GM19438 (cell line): ENCODE measurements around the gene DDX10.
"Not testable (repeated sequence)": the region's sequence is repeated elsewhere in the genome, so short reads cannot be mapped to it uniquely, and the experiment has no call there.

Source experiments
- ATAC-seq: cut with Tn5 transposase; IDR thresholded peaks from one replicate; pipeline ENCODE4 v1.9.1; 2021; ENCODE audit warnings: low read depth; ENCODE audit not compliant: unreplicated experiment

The DDX10 gene

GRCh38 chr11:108766596-108767173 is 101.8 kb downstream of the DDX10 start:
- ATAC-seq, result no peak

GRCh38 chr11:108768370-108768769 is 103.5 kb downstream of the DDX10 start:
- no peak for ATAC-seq

GRCh38 chr11:108768964-108769363 is 104.1 kb downstream of the DDX10 start:
- ATAC-seq, result no peak

GRCh38 chr11:108774037-108774730 is 109.3 kb downstream of the DDX10 start:
- no peak for ATAC-seq

GRCh38 chr11:108775324-108775723 is 110.5 kb downstream of the DDX10 start:
- ATAC-seq, result no peak

- ATAC-seq, result not testable (repeated sequence)
Observed at GRCh38 chr11:108779147-108779546, 114.3 kb downstream of the DDX10 start.

- no peak for ATAC-seq
Observed at GRCh38 chr11:108780119-108780518, 115.2 kb downstream of the DDX10 start.

- no peak for ATAC-seq
Observed at GRCh38 chr11:108781946-108782345, 117.1 kb downstream of the DDX10 start.

- ATAC-seq, result no peak
Observed at GRCh38 chr11:108786281-108786990, 121.6 kb downstream of the DDX10 start.

- no peak for ATAC-seq
Observed at GRCh38 chr11:108787105-108787504, 122.2 kb downstream of the DDX10 start.

- ATAC-seq, result no peak
Observed at GRCh38 chr11:108788565-108789199, 123.8 kb downstream of the DDX10 start.

GRCh38 chr11:108790501-108791299 is 125.8 kb downstream of the DDX10 start:
- no peak for ATAC-seq

- ATAC-seq, result no peak
Observed at GRCh38 chr11:108793138-108793537, 128.3 kb downstream of the DDX10 start.

- no peak for ATAC-seq
Observed at GRCh38 chr11:108793611-108794010, 128.7 kb downstream of the DDX10 start.

- no peak for ATAC-seq
Observed at GRCh38 chr11:108796551-108796950, 131.7 kb downstream of the DDX10 start.

GRCh38 chr11:108797578-108798100 is 132.8 kb downstream of the DDX10 start:
- no peak for ATAC-seq

- ATAC-seq, result no peak
Observed at GRCh38 chr11:108802492-108802891, 137.6 kb downstream of the DDX10 start.

GRCh38 chr11:108803776-108804175 is 138.9 kb downstream of the DDX10 start:
- ATAC-seq, result no peak

- ATAC-seq, result no peak
Observed at GRCh38 chr11:108804511-108804910, 139.6 kb downstream of the DDX10 start.

GRCh38 chr11:108805030-108805429 is 140.2 kb downstream of the DDX10 start:
- no peak for ATAC-seq
